ENCODE measurements around the gene TEAD4.

The TEAD4 gene

GRCh38 chr12:2959192-2959504 lies at the start of gene TEAD4:
Gene TEAD4, plus strand, starts transcription at chr12:2959397.
- POLR2A ChIA-PET, result interaction anchor here (0.6 to 1.3 kb wide), 3 partner anchors 14 to 24 kb away, joined by 3 to 6 read pairs (median 3); no protein-coding TSS in a partner anchor
- CTCF ChIA-PET, result interaction anchor here (0.6 kb wide), 1 partner anchor 110 kb away, joined by 3 read pairs; no protein-coding TSS in a partner anchor
- TF ChIP-seq ARNT (IDR thresholded peaks at IDR 0.05), result 0 out of 2 replicates have a peak, but pooled peaks have one; percentile 16
- no peak for TF ChIP-seq SP1 (IDR thresholded peaks at IDR 0.05)
- peak; percentile 84 for DNase-seq (ENCODE audit: extremely low spot score)

- POLR2A ChIA-PET, result interaction anchor here (1.3 kb wide), 1 partner anchor 21 kb away, joined by 4 read pairs; the partner anchor contains the start of gene TULP3
- no peak for DNase-seq (ENCODE audit: extremely low spot score)
- TF ChIP-seq BHLHE40 (IDR thresholded peaks at IDR 0.05; ENCODE audit: borderline replicate concordance), result no peak
- no peak for TF ChIP-seq FOXM1 (IDR thresholded peaks at IDR 0.05; ENCODE audit: borderline replicate concordance)
- no peak for TF ChIP-seq ZNF384 (IDR thresholded peaks at IDR 0.05)
- no peak for TF ChIP-seq SP1 (IDR thresholded peaks at IDR 0.05)
- no peak for TF ChIP-seq CTBP1 (IDR thresholded peaks at IDR 0.05; ENCODE audit: borderline replicate concordance)
- no peak for TF ChIP-seq NFRKB (IDR thresholded peaks at IDR 0.05)
- no peak for TF ChIP-seq SUZ12 (IDR thresholded peaks at IDR 0.05)
- no peak for TF ChIP-seq ARNT (IDR thresholded peaks at IDR 0.05)
- no peak for TF ChIP-seq FOXA1 (IDR thresholded peaks at IDR 0.05)
- TF ChIP-seq FOXK2 (IDR thresholded peaks at IDR 0.05), result no peak
- TF ChIP-seq, protein P1, sequence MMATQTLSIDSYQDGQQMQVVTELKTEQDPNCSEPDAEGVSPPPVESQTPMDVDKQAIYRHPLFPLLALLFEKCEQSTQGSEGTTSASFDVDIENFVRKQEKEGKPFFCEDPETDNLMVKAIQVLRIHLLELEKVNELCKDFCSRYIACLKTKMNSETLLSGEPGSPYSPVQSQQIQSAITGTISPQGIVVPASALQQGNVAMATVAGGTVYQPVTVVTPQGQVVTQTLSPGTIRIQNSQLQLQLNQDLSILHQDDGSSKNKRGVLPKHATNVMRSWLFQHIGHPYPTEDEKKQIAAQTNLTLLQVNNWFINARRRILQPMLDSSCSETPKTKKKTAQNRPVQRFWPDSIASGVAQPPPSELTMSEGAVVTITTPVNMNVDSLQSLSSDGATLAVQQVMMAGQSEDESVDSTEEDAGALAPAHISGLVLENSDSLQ (IDR thresholded peaks at IDR 0.05), result no peak
- TF ChIP-seq LEF1 (IDR thresholded peaks at IDR 0.05; ENCODE audit: borderline replicate concordance), result no peak
- TF ChIP-seq ELF4 (IDR thresholded peaks at IDR 0.05), result no peak
- CTCF ChIA-PET, result no interaction called here
Measured at GRCh38 chr12:2912216-2912575, 47.0 kb upstream of the TEAD4 start.

GRCh38 chr12:2919249-2919648 lies 39.9 kb upstream of the TEAD4 start:
- CTCF ChIA-PET, result no interaction called here
- POLR2A ChIA-PET, result no interaction called here

DNA sequence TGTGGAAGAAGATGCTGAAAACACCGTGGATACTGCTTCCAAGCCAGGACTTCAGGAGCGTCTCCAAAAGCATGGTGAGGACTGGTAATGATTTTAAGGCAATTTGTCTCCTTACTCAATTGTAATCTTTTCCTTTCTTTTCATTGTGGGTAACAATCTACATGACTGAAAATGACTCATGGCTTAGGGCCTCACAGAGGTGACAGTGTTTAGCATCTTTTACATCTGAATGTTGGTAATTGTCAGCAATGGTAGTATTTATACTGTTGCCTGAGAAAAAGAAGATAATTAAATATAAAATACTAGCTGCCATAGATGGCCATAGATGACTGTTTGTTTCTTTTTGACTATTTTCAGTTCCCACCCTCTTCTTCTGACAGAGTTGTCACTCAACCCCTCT lies 36.9 kb upstream of the TEAD4 start:
- POLR2A ChIA-PET, result no interaction called here
- no peak for TF ChIP-seq ARNT (IDR thresholded peaks at IDR 0.05)
- DNase-seq (ENCODE audit: extremely low spot score), result no peak
- CTCF ChIA-PET, result interaction anchor here (0.6 kb wide), 1 partner anchor 46 kb away, joined by 3 read pairs; no protein-coding TSS in a partner anchor

More at GRCh38 chr12:2919249-2919648, 39.9 kb upstream of the TEAD4 start:
- TF ChIP-seq LEF1 (IDR thresholded peaks at IDR 0.05; ENCODE audit: borderline replicate concordance) (no peak), FOXK2 (IDR thresholded peaks at IDR 0.05) (no peak), CTBP1 (IDR thresholded peaks at IDR 0.05; ENCODE audit: borderline replicate concordance) (no peak), FOXM1 (IDR thresholded peaks at IDR 0.05; ENCODE audit: borderline replicate concordance) (no peak), TARDBP (IDR thresholded peaks at IDR 0.05) (no peak), ARNT (IDR thresholded peaks at IDR 0.05) (no peak), FOXA1 (IDR thresholded peaks at IDR 0.05) (no peak), BHLHE40 (IDR thresholded peaks at IDR 0.05; ENCODE audit: borderline replicate concordance) (no peak), ELF4 (IDR thresholded peaks at IDR 0.05) (no peak), SUZ12 (IDR thresholded peaks at IDR 0.05) (no peak), ZNF384 (IDR thresholded peaks at IDR 0.05) (no peak), HDGF (IDR thresholded peaks at IDR 0.05; ENCODE audit: borderline replicate concordance) (no peak), SP1 (IDR thresholded peaks at IDR 0.05) (no peak), L3MBTL2 (conservative IDR thresholded peaks at IDR 0.05) (no peak), NFRKB (IDR thresholded peaks at IDR 0.05) (no peak)
- TF ChIP-seq, protein P1 (IDR thresholded peaks at IDR 0.05), result no peak
- no peak for DNase-seq (ENCODE audit: extremely low spot score)

DNA sequence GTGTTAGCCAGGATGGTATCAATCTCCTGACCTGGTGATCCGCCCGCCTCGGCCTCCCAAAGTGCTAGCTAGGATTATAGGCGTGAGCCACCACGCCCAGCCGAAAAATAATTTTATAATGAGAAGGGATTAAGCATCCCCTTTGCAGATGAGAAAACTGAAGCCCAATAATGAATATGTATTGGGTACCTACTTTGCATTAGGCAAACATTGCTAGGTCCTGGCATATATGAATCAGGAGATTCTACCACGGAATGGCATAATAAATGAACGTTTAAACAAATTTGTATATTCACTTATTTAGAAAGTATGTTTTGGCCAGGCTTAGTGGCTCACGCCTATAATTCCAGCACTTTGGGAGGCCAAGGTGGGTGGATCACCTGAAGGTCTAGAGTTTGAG lies 36.1 kb upstream of the TEAD4 start:
- no peak for TF ChIP-seq FOXM1 (IDR thresholded peaks at IDR 0.05; ENCODE audit: borderline replicate concordance)
- TF ChIP-seq ELF4 (IDR thresholded peaks at IDR 0.05), result no peak
- TF ChIP-seq CTBP1 (IDR thresholded peaks at IDR 0.05; ENCODE audit: borderline replicate concordance), result no peak
- no peak for TF ChIP-seq SP1 (IDR thresholded peaks at IDR 0.05)
- TF ChIP-seq BHLHE40 (IDR thresholded peaks at IDR 0.05; ENCODE audit: borderline replicate concordance), result no peak
- no peak for TF ChIP-seq NFRKB (IDR thresholded peaks at IDR 0.05)
- no peak for TF ChIP-seq SUZ12 (IDR thresholded peaks at IDR 0.05)
- TF ChIP-seq L3MBTL2 (conservative IDR thresholded peaks at IDR 0.05), result no peak
- no peak for TF ChIP-seq LEF1 (IDR thresholded peaks at IDR 0.05; ENCODE audit: borderline replicate concordance)
- no peak for TF ChIP-seq FOXK2 (IDR thresholded peaks at IDR 0.05)
- ChIA-PET POLR2A (interaction anchor here (0.9 kb wide), 1 partner anchor 31 kb away, joined by 3 read pairs; no protein-coding TSS in a partner anchor), CTCF (no interaction called here)
- DNase-seq (ENCODE audit: extremely low spot score), result no peak

DNA sequence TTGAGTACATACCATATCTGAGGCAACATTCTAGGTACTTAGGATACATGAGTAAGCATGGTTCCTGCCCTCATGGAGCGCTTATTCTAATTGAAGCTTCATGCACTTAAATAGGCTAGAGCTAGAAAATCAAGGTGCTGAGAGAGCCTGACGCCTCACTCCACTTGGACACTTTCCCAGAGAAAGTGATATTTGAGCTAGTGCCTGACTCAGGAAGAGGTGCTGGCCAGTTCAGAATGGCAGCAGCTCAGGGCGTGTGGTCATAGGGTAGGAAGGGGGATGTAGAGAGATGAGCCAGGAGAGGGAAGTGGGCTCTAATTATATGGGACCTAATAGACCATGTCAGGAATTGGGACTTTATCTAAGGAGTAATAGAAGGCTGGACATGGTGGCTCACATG lies 35.2 kb upstream of the TEAD4 start:
- TF ChIP-seq LEF1 (IDR thresholded peaks at IDR 0.05; ENCODE audit: borderline replicate concordance), result no peak
- TF ChIP-seq ARNT (IDR thresholded peaks at IDR 0.05), result no peak
- no peak for TF ChIP-seq BHLHE40 (IDR thresholded peaks at IDR 0.05; ENCODE audit: borderline replicate concordance)
- TF ChIP-seq HDGF (IDR thresholded peaks at IDR 0.05; ENCODE audit: borderline replicate concordance), result no peak
- TF ChIP-seq CTBP1 (IDR thresholded peaks at IDR 0.05; ENCODE audit: borderline replicate concordance), result no peak
- no peak for TF ChIP-seq L3MBTL2 (conservative IDR thresholded peaks at IDR 0.05)
- no peak for TF ChIP-seq FOXK2 (IDR thresholded peaks at IDR 0.05)
- TF ChIP-seq SUZ12 (IDR thresholded peaks at IDR 0.05), result no peak
- no peak for DNase-seq (ENCODE audit: extremely low spot score)
- POLR2A ChIA-PET, result interaction anchor here (0.9 kb wide), 1 partner anchor 32 kb away, joined by 3 read pairs; no protein-coding TSS in a partner anchor
- CTCF ChIA-PET, result no interaction called here

- TF ChIP-seq, protein P1 (IDR thresholded peaks at IDR 0.05), result no peak
- TF ChIP-seq FOXM1 (IDR thresholded peaks at IDR 0.05; ENCODE audit: borderline replicate concordance) (no peak), LEF1 (IDR thresholded peaks at IDR 0.05; ENCODE audit: borderline replicate concordance) (no peak), L3MBTL2 (conservative IDR thresholded peaks at IDR 0.05) (no peak), FOXA1 (IDR thresholded peaks at IDR 0.05) (no peak), SUZ12 (IDR thresholded peaks at IDR 0.05) (no peak), ELF4 (IDR thresholded peaks at IDR 0.05) (no peak), BHLHE40 (IDR thresholded peaks at IDR 0.05; ENCODE audit: borderline replicate concordance) (no peak), FOXK2 (IDR thresholded peaks at IDR 0.05) (no peak), CTBP1 (IDR thresholded peaks at IDR 0.05; ENCODE audit: borderline replicate concordance) (no peak), SP1 (IDR thresholded peaks at IDR 0.05) (no peak), HDGF (IDR thresholded peaks at IDR 0.05; ENCODE audit: borderline replicate concordance) (no peak), ZNF384 (IDR thresholded peaks at IDR 0.05) (no peak)
- ChIA-PET POLR2A (no interaction called here), CTCF (no interaction called here)
- no peak for DNase-seq (ENCODE audit: extremely low spot score)
Measured at GRCh38 chr12:2925322-2925995, 33.7 kb upstream of the TEAD4 start.
